D721Med (cell line): ENCODE measurements around the gene AHNAK.

Experiments used
- DNase-seq: peaks from one replicate; pipeline ENCODE4 v3.0.0; 2011; ENCODE audit warnings: low spot score; ENCODE audit not compliant: insufficient read length
- FAIRE-seq: peaks from 2 replicates; lab custom pipeline; 2011; peaks lifted over from hg19 to GRCh38; lab: Jason Lieb, UNC
- CTCF ChIP-seq: IDR thresholded peaks from 2 replicates; pipeline ENCODE4 v1.5.1; 2012; ENCODE audit warnings: mild to moderate bottlenecking, control low read depth; ENCODE audit not compliant: insufficient read depth; ENCODE audit errors: missing control alignments

AHNAK gene

GRCh38 chr11:62544581-62545436, 1.8 kb downstream of the AHNAK start:
- FAIRE-seq (no peak), DNase-seq (no peak)
- no peak for TF ChIP-seq CTCF

GRCh38 chr11:62543680-62544444, 2.7 kb downstream of the AHNAK start:
- no peak for FAIRE-seq
- no peak for DNase-seq
- TF ChIP-seq CTCF: no peak

GRCh38 chr11:62542750-62543567, 3.6 kb downstream of the AHNAK start:
- no peak for FAIRE-seq
- DNase-seq: peak; percentile 83
- TF ChIP-seq CTCF: peak; percentile 76

- FAIRE-seq (no peak), DNase-seq (no peak)
Observed at GRCh38 chr11:62542111-62542745, 4.4 kb downstream of the AHNAK start.

GRCh38 chr11:62540804-62541701, 5.6 kb downstream of the AHNAK start:
- FAIRE-seq: no peak
- no peak for TF ChIP-seq CTCF

More at GRCh38 chr11:62542111-62542745, 4.4 kb downstream of the AHNAK start:
- TF ChIP-seq CTCF: no peak

More at GRCh38 chr11:62540804-62541701, 5.6 kb downstream of the AHNAK start:
- DNase-seq: no peak
